ENCODE results near the gene TMEM178B.
"Not testable (repeated sequence)": the region's sequence is repeated elsewhere in the genome, so short reads cannot be mapped to it uniquely, and the experiment has no call there.

The TMEM178B gene

DNA sequence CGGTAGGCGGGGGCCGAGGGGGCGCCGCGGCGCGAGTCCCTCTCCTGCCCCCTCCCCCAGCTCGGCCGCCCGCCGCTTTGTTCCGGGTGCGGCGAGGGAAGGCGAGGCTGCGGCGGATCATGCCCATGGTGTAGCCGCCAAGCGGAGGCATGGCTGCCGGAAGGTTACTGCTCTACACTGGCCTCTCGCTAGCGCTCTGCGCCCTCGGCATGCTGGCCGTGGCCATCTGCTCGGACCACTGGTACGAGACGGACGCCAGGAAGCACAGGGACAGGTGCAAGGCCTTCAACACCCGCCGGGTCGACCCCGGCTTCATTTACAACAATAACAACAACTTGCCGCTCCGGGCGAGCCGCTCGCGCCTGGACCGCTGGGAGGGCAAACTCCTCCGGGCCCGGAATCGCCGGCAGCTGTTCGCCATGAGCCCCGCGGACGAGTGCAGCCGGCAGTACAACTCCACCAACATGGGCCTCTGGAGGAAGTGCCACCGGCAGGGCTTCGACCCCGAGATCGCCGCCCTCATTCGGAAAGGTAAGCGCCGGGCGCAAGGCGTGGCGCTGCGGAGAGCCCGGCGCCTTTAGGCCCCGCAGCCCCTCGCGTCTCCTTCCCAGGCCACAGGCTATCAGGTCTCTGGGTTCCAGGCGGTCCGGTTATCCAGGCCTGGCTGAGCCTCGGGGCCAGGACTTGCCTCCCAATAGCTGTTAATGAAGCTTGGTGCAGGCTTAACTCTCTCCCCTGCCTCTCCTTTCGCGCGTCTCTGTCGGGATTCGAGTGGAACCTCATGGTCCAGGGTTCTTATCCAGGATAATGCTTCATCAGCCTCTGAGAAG lies 513 bp downstream of the TMEM178B start:
- peak; percentile 1 for DNase-seq (ENCODE audit: low read depth)

DNA sequence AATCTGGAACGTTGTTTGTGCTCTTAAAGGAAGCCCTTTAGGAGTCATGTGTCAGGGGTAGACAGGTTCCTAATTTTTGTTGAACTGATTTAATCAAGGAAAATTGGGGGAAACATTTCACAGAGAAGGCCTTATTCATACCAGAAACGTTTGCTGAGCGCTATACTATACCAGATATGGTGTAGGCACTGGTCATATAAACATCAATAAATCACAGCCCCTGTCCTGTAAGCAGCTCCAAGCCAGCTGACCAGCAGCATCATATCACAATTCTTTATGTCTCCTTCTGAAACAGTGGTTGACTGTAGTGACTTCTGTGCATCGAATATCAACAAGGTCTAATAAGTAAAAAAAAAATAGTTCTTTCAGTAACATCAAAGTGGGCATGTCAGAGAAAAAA lies 1.1 kb downstream of the TMEM178B start:
- DNase-seq (ENCODE audit: low read depth) = no peak

DNA sequence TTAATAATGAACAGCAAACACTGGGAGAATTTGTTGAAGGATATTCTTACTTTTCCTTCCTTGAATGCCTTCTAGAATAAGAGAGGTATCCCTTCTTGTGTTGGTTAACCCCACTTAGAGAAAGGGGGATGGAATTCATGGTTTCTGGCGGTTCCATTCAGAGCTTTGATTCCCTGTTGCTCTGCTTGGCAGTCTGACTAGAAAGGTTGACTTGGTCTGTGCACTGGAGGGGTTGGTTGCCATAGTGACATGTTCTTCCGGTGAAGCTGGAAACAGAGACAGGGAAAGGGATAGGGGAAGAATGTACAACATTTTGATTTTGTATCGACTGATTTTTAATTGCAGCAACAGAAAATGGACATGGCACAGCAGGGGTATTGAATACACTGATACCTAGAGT lies 2.5 kb downstream of the TMEM178B start:
- no peak for DNase-seq (ENCODE audit: low read depth)

DNA sequence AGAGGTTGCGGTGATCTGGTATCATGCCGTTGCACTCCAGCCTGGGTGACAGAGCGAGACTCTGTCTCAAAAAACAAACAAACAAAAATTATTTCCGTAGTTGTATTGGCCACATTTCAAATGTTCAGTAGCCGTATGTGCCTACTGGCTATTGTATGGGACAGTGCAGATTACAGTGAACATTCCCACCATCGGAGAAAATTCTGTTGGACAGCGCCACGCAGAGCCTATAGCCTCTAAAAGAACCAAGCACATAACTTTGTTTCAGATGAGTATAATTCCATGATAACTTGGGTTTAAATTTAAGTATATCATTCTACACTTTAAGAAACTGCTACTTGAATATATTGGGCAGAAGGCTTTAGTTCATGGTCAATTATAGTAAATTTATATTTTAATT lies 5.4 kb downstream of the TMEM178B start:
- DNase-seq (ENCODE audit: low read depth) = no peak

DNA sequence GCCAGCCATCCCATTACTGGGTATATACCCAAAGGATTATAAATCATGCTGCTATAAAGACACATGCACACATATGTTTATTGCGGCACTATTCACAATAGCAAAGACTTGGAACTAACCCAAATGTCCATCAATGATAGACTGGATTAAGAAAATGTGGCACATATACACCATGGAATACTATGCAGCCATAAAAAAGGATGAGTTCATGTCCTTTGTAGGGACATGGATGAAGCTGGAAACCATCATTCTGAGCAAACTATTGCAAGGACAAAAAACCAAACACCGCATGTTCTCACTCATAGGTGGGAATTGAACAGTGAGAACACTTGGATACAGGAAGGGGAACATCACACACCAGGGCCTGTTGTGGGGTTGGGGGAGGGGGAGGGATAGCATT lies 15.6 kb downstream of the TMEM178B start:
- DNase-seq (ENCODE audit: low read depth) = not testable (repeated sequence)

DNA sequence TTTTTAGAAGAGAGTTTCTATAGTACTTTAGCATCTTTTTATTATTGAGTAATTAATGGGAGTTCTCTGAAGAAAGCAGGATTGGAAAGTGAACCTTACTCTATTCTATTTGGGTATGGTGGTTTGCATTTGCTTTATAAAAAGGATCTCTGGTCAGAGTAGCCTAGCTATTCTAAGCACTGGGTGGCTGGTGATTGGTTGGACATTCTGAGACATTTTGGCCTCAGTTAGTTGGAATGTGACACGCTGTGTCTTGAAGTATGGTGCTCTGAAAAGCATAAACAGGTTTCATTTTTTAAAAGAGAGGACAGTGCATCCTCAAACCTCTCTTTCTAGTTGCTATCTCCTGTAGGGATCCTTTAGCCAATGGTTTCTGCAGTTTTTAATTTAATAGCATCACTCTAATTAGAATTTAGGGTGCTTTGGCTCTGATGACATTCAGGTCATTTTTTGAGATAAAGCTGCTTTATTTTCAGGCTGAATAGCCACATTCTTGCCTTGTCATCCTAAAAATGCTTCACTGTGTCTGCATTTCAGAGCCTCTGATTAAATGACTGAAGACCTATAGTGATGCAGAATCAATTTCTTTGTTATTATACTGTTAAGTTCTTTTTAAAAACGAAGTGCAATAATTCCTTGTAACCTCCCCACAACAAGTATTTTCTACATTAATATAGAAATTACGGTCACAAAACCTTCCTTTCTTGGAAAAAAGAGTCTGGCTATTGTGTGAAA lies 20.6 kb downstream of the TMEM178B start:
- no peak for DNase-seq (ENCODE audit: low read depth)

DNA sequence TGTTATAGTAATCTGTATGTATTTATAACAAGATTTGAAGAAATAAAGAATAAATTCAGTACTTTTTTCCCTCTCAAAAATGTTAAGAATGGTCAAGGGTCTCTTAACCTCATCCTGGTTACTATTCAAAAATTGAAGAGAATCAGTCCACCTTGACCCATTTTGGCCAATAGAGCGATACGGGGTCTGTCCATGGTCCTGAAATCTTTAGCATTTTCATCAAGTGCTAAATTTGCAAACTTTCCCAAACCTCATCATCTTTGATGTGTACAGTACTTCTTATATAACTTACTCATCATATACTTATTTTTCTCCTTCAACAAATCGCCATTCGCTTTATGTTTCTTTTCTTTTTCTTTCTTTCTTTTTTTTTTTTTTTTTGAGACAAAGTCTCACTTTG lies 23.6 kb downstream of the TMEM178B start:
- DNase-seq (ENCODE audit: low read depth) = peak; percentile 3

DNA sequence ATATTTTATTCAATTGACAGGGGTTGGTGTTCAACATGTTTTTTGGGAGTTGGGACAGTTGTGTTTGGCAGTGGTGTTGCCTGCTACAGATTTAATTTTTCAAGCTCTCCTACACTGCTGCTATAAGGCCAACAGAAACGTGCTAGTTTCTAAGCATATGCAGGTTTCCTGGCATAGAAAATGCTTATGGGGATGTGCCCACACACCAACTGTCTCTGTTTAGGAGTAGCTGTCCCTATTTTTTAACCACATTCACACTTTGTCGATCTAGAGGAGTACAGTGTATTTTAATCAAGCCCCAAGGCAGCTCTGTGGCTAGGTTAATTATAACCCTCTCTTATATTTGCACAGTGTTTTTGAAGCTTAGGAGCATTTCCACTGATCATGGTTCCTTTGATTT lies 28.6 kb downstream of the TMEM178B start:
- no peak for DNase-seq (ENCODE audit: low read depth)

DNA sequence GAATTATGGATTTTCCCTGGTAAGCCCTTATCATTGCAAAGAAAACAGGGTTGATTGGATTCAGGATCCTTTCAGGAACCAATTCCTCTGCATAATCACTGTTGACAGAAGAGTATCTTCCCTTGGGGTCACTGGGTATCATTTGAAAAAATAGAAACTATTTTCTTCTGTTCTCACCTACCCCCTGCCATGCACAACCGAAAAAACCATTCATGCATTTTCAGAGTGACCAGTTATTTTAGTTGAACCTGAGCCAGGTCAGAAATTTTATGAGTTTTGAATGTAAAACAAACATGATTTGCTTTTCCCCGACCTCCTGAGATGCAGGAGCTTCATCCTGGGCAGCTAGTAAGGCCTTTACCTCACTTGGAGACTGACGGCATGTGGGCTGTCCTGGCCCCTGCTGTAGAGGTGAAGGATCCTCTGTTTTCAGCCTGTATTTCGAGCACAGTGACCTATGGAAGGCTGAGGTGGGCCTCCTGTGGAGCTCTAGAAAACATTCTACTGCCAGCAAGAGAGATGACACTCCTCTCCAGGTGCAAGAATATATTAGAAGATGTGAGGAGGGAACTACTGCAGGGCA lies 30.1 kb downstream of the TMEM178B start:
- no peak for DNase-seq (ENCODE audit: low read depth)

DNA sequence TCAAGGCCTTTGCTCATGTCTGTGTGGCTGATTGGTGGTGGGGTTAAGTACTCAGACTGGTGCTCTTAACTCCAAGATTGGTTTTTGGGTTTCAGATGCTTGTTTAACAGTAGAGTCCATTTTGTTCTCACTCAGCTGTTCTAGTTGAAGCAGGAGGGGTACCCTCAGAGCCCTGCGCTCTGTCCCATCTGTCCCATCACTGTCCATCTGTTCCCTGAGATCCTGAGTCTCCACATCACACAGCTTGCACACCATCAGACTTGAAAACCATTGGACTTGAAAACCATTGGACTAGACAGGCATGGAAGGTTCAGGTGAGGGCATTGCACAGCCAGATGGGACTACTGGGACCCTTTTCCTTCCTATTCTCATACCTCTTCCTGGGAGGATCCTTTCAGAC lies 39.3 kb downstream of the TMEM178B start:
- DNase-seq (ENCODE audit: low read depth) = no peak

DNA sequence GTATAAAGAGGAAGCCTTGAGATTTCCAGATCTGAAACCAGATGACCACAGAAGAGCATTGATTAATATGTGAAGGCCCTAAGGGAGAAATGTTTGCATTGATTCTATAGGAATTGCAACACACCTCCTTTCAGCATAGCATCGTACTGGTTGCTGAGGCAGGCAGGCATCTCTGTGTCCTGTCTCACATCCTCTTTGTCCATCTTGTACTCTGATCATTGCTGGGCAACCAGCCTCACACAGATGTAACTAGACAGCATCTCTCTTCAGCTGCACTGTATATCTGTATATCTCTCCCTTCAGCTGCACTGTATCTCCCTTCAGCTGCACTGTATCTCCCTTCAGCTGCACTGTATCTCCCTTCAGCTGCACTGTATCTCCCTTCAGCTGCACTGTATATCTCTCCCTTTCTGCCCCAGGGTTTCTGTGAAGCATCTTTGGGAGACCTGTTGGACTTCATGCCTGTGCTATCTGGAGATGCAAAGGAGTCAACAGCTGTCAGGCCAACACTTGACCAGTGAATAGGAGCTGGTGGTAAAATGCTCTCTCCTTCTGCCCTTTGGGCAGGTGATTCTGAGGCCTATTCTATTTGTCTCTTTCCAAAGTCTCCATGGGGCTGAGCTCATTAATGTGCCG lies 40.3 kb downstream of the TMEM178B start:
- no peak for DNase-seq (ENCODE audit: low read depth)

DNA sequence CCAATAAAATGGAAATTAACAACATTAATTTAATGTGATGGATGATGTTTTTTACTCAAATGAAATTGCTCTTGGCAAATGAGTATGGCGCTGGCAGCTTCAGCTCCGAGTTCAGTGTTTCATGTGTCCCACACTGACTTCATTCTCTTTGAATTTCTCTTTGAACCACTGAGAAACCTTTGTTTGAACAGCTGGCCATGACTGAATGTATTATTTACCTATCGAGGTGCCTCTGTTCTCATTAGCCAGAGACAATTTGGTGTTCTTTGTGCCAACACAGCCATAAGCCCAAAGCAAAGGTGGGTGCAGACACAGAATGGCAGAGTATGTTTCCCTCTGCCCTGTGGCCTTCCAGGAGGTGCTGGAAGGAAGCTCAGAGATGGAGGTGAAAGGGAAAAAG lies 42.1 kb downstream of the TMEM178B start:
- no peak for DNase-seq (ENCODE audit: low read depth)

DNA sequence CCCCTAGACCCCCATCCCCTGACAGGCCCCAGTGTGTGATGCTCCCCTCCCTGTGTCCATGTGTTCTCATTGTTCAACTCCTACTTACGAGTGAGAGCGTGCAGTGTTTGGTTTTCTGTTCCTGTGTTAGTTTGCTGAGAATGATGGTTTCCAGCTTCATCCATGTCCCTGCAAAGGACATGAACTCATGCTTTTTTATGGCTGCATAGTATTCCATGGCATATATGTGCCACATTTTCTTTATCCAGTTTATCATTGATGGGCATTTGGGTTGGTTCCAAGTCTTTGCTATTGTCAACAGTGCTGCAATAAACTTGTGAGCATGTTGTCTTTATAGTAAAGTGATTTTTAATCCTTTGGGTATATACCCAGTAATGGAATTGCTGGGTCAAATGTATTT lies 42.8 kb downstream of the TMEM178B start:
- DNase-seq (ENCODE audit: low read depth) = not testable (repeated sequence)

DNA sequence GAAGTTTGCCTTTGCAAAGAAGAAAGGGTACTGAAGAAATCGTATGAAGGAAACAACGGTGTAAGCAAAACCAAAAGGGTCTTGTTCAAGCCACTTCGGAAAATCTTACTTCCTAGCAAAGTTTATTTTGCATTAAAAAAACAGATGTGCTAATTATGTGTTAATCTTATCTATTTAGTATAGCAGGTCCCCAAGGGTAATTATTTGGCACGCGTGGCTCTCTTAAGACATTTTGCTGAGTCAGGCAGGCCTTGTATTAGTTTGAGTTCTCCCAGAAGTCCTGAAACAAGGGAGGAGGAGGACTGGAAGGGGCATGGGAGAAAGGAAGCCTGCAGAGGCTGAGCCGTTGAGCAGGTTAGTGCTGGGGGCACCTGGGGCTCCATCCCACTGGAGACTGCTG lies 44.9 kb downstream of the TMEM178B start:
- no peak for DNase-seq (ENCODE audit: low read depth)

DNA sequence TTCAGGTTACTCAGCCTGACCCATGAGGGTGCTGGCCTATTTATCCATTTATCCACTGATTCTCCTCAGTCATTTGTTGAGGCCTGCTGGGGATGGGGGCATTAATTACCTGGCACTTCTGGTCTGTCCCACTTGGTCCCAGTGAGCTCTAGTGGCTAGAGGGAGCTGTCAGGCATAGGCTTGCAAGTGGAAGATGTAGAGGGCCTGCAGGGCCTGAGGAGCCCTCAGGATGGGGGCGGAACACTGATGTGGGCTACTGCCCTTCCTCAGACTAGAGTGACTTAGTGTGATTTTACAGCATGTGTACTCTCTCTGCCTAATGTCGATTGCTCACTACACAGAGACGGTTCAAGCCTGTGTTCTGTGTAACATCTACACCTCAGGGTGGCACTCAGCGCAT lies 45.3 kb downstream of the TMEM178B start:
- no peak for DNase-seq (ENCODE audit: low read depth)

DNA sequence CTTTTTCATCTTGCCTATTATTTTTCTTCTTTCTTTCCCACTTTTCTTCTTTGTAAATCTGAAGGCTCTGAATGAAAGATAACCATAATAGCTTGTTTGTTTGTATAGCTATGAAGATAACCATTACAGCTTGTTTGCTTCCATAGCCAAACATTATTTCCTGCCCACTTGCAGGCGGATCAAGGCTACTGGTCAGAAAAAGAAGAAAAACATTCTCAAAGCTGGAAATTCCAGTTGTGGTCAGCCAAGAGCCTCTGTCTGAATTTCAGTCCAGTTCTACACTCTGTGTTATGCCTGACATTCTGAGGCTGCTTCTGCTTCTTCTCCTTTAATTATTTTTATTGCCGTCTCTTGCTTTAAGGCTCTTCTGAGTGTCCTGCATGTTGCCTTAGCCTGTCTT lies 48.9 kb downstream of the TMEM178B start:
- no peak for DNase-seq (ENCODE audit: low read depth)

DNA sequence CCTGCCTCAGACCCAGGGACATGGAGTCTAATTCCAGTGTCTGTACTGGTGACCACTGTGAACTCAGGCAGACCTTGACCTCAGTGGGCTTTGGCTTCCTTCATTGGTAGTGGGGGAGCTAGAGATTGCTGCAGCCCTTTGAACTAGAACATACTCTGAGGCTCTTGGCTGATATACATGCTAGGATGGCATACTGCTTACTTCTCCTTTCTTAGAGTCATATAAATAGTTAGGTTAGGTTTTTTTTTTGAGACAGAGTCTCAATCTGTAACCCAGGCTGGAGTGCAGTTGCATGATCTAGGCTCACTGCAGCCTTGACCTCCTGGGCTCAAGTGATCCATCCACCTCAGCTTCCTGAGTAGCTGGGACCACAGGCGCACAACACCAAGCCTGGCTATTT lies 49.7 kb downstream of the TMEM178B start:
- DNase-seq (ENCODE audit: low read depth) = no peak

DNA sequence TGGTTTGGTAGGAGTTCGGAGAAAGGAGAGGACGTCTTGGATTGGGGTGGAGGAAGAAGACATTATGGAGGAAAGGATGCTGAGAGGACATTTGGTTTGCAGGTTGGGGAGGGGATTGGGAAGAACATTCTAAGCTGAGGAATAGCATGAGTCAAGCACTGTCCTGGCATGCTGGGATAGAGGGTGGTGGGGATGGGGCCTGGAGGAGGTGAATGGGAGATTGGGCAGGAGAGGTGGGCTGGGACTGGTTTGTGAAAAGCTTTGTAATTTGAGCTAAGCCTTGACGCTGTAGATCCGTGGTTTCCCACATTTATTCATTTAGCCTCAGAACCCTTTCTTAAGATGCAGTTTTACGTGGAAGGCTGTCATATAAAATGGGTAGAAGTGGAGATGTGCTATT lies 52.2 kb downstream of the TMEM178B start:
- DNase-seq (ENCODE audit: low read depth) = no peak

DNA sequence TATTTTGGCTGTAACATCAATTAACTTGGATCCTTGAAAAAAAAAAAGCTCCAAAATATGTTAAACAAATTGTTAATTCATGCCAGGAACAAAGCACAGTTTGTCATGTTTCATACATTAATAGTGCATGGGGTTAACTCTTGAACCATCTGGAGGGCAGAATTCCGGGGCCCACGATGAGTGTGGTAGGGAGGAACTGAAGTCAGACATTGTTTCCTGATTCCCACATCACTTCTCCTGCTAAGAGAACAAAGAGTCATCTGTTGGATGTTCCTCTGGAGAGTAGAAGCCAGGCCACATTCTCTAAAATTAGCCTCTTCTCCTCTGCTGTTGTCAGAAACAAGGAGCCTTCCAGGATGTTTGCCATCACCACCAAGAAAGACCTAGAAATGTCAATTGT lies 54.6 kb downstream of the TMEM178B start:
- no peak for DNase-seq (ENCODE audit: low read depth)

DNA sequence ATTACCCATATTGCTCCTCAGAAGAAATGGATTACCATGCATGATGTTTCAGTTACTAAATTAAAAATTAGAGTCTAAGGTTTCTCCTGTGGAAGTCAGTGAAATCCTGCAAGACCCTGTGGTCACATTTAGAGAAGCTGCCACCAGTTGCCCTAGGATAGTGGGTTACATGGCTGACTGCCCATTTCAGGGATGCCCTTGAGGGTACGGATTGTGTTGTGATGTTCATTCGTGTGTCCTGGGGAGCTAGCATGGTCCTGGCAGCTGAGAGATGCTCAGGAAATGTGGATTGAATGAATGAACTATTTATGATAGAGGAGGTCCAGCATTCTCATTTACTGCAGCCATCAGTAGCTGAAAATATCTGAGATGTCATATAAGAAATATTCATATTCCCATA lies 55.1 kb downstream of the TMEM178B start:
- DNase-seq (ENCODE audit: low read depth) = no peak

DNA sequence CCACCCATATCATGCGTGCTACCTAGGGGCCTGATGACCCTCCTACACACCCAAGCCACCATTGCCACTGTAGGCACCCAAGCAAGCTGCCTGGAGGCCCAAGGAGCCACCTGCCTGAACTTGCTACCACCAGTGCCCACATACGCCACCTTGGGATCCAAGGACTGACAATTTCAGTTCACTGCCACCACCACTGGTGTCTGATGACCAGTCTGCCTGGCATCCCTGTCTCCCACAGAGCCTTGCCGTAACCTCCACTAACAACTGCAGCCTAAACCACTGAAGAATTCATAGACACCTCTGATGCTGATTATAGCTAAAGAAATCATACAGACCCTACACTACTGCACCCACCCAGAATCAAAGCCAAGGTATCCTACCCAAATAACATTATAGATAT lies 58.8 kb downstream of the TMEM178B start:
- DNase-seq (ENCODE audit: low read depth) = no peak

DNA sequence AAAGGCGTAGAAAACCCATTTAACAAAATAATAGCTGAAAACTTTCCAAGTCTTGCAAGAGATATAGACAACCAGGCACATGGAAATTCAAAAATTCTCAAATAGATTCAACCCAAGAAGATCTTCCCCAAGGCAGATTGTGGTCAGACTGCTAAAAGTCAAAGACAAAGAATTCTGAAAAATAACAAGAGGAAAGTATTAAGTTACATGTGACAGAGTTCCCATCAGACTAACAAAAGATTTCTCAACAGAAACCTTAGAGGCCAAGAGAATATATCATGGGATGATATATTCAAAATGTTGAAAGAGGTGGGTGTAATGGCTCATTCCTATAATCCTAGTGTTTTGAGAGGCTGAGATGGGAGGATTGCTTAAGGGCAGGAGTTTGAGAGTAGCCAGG lies 59.8 kb downstream of the TMEM178B start:
- no peak for DNase-seq (ENCODE audit: low read depth)

DNA sequence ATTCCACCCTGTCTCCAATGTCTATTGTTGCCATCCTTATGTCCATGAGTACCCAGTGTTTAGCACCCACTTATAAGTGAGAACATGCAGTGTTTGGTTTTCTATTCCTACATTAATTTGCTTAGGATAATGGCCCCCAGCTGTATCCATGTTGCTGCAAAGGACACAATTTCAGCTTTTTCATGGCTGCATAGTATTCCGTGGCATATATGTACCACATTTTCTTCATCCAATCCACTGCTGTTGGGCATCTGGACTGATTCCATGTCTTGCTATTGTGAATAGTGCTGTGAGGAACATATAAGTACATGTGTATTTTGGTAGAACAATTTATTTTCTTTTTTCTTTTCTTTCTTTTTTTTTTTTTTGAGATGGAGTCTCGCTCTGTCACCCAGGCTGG lies 68.2 kb downstream of the TMEM178B start:
- no peak for DNase-seq (ENCODE audit: low read depth)
